ENCODE data around the gene OPRL1.
A peak's percentile ranks its signal among the peaks of the same experiment; 100 is the strongest.

The OPRL1 gene

DNA sequence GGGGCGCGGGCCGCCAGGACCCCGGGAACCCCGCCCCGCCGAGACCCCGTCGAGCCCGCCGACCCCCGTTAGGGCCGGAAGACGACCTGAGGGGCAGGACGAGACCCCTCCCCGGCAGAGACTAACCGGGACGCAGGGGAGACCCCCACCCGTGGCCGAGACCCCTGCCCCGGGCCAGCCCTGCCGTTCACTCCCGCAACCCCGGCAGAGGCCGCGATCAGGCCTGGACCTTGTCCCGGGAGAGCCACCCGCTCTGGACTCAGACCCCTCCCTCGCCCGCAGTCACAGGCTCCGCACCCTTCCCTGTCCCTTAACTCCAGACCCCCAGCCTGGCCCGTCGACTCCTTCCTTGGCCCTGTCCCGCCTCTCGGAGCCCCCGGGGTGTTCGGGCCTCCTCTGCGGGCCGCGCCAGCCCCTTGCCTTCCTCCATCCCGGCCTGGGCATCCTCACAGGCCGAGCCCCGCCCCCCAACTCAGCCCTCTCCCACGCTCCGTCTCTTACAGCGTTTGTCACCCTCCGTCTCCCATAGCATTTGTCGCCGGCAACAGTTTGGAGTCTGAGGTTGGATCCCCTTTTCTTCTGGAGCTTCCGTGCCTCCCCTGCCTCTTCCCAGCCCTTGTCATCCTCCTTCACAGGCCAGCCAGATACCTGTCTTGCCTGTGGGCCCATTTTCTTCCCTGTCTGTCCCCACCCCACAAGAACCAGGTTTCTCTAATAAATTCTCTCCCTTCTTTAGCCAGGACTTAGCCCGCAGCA lies 16.3 kb upstream of the OPRL1 start:
- Histone ChIP-seq H3K36me3 (ENCODE audit: control insufficient read depth, low read depth, low read length) (no peaks in the 10 kb centered on the region), H3K27me3 (ENCODE audit: control insufficient read depth, insufficient read depth, low read length) (no peaks in the 10 kb centered on the region), H3K4me1 (ENCODE audit: control insufficient read depth, low read depth, low read length) (no peaks in the 10 kb centered on the region), H3K9me3 (ENCODE audit: control insufficient read depth, low read depth, low read length) (no peaks in the 10 kb centered on the region), H3K9ac (ENCODE audit: low read length) (peak overlapping the region; percentile 56), H3K27ac (ENCODE audit: low read length) (no peak overlapping the region), H3K4me3 (ENCODE audit: low read length) (peak overlapping the region; percentile 73)

DNA sequence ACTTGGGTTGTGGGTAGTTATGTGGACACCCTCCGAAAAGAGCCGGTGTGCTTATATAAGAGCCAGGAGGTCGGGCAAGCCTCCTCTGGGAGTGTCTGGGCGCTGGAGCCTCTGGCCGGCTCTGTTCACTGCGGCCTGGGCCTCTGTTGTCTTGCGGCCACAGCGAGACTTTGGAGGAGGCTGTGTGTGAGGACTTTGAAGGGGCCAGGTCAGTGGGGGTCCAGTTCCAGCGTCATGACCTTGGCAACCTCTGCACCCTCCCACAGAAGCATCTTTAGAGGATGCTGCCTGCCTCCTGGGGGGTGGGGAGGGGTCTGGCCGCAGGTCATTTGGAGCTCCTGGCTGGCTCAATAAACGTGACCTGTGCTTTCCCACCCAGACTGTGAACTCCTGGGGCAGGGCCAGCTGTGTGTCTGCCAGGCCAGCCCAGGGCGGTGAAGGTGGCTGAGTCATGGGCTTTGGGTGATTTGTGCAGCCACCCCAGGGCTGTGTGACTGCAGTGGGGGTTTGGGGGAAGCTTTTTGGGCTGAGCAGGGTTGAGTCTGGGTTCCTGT lies 15.7 kb upstream of the OPRL1 start:
- no peaks in the 10 kb centered on the region for H3K36me3 ChIP-seq (ENCODE audit: control insufficient read depth, low read depth, low read length)
- H3K9ac ChIP-seq (ENCODE audit: low read length), result no peak overlapping the region
- peak overlapping the region; percentile 73 for H3K4me3 ChIP-seq (ENCODE audit: low read length)
- no peaks in the 10 kb centered on the region for H3K4me1 ChIP-seq (ENCODE audit: control insufficient read depth, low read depth, low read length)
- H3K9me3 ChIP-seq (ENCODE audit: control insufficient read depth, low read depth, low read length), result no peaks in the 10 kb centered on the region
- H3K27me3 ChIP-seq (ENCODE audit: control insufficient read depth, insufficient read depth, low read length), result no peaks in the 10 kb centered on the region
- no peak overlapping the region for H3K27ac ChIP-seq (ENCODE audit: low read length)

DNA sequence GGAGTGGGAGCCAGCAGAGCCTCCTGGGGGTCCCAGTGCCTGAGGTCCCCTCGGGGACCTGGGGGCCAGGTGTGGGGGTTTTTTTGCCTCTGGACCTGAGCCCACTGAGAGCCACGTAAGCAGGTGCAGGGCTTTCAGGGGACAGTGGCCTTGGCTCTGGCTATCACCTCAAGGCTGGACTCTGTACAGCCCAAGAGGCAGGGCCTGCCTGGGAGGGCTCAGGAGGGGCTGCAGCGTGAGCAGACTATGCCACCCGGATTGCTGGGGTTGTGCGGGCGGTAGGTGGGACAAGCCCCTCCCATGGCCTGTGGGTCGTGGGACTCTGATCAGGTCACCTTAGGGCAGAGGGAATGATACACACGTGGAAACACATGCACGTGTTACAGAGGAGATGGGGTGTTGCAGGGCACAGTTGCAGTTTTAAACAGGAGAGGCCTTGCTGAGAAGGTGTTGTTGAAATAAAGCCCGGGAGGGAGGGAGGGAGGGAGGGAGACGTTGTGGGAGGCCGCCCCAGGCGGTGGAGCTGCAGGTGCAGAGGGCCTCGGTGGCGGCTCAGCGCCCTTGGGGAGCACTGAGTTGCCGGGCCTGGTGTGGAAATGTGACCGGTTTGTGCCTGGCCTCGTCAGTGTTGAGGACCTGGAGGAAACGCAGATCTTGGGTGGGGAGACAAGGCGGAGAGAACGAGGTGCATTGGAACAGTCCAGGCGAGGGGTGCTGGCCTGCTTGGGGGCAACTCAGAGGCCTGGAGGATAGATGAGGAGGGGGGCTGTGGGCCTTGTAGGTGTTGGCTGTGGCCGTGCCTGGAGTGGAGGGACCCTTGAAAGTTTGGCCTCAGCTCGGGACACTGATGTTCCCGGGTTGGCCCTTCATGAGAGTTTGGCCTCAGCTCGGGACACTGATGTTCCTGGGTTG lies 14.6 kb upstream of the OPRL1 start:
- H3K27me3 ChIP-seq (ENCODE audit: control insufficient read depth, insufficient read depth, low read length), result no peaks in the 10 kb centered on the region
- no peak overlapping the region for H3K27ac ChIP-seq (ENCODE audit: low read length)
- H3K4me3 ChIP-seq (ENCODE audit: low read length), result no peak overlapping the region
- no peak overlapping the region for H3K9ac ChIP-seq (ENCODE audit: low read length)
- no peaks in the 10 kb centered on the region for H3K4me1 ChIP-seq (ENCODE audit: control insufficient read depth, low read depth, low read length)
- no peaks in the 10 kb centered on the region for H3K9me3 ChIP-seq (ENCODE audit: control insufficient read depth, low read depth, low read length)
- no peaks in the 10 kb centered on the region for H3K36me3 ChIP-seq (ENCODE audit: control insufficient read depth, low read depth, low read length)

DNA sequence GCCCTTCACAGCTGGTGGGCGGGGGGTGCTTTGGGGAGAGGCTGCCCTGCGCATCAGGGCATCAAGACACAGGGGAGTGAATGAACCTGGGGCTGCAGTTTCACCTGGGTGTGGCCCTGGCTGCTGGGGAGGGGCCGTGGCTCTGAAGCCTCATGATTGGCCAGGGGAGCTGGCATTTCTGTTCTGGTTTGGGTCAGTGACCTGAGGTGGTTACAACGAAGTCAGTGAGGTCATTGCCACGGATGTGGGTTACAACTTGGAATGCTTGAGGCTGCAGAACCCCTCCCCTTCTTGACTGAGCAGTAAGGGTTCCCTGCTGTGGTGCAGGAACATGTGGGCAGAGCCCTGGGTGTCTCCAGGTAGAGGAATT lies 13.9 kb upstream of the OPRL1 start:
- Histone ChIP-seq H3K4me3 (ENCODE audit: low read length) (no peak overlapping the region), H3K9ac (ENCODE audit: low read length) (no peak overlapping the region), H3K9me3 (ENCODE audit: control insufficient read depth, low read depth, low read length) (no peaks in the 10 kb centered on the region), H3K4me1 (ENCODE audit: control insufficient read depth, low read depth, low read length) (no peaks in the 10 kb centered on the region), H3K27ac (ENCODE audit: low read length) (no peak overlapping the region), H3K27me3 (ENCODE audit: control insufficient read depth, insufficient read depth, low read length) (no peaks in the 10 kb centered on the region), H3K36me3 (ENCODE audit: control insufficient read depth, low read depth, low read length) (no peaks in the 10 kb centered on the region)

DNA sequence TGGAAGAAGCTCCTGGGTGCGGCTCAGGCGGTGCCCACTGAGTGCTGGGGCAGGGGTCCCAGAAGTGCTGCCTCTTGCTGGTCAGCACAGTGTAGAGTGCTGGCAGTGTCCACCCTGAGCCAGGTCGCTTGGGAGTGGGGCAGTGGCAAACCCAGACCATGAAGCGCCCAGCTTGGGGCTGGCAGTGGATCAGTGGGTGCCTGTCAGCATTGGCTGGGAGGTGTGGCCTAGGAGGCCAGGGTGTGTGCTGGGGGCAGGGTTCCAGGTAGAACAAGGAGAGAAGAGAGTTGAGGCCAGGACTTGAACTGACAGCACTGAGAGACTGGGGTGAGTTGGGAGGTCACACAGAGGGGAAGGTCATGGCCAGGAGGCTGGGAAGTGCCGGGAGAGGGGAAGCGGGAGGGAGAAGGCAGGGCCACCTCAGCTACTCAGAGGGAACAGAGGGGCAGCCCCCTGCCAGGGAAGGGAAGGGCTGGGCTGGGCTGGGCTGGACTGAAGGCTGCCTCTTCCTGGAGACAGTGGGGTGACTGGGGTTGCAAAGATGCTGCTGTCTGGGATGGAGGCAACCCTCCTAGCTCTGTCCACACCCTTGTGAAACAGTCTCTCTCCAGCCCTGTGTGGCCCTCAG lies 12.8 kb upstream of the OPRL1 start:
- Histone ChIP-seq H3K27me3 (ENCODE audit: control insufficient read depth, insufficient read depth, low read length) (no peaks in the 10 kb centered on the region), H3K27ac (ENCODE audit: low read length) (no peak overlapping the region), H3K4me1 (ENCODE audit: control insufficient read depth, low read depth, low read length) (no peaks in the 10 kb centered on the region), H3K9ac (ENCODE audit: low read length) (no peak overlapping the region), H3K9me3 (ENCODE audit: control insufficient read depth, low read depth, low read length) (no peaks in the 10 kb centered on the region), H3K4me3 (ENCODE audit: low read length) (no peak overlapping the region), H3K36me3 (ENCODE audit: control insufficient read depth, low read depth, low read length) (no peaks in the 10 kb centered on the region)

DNA sequence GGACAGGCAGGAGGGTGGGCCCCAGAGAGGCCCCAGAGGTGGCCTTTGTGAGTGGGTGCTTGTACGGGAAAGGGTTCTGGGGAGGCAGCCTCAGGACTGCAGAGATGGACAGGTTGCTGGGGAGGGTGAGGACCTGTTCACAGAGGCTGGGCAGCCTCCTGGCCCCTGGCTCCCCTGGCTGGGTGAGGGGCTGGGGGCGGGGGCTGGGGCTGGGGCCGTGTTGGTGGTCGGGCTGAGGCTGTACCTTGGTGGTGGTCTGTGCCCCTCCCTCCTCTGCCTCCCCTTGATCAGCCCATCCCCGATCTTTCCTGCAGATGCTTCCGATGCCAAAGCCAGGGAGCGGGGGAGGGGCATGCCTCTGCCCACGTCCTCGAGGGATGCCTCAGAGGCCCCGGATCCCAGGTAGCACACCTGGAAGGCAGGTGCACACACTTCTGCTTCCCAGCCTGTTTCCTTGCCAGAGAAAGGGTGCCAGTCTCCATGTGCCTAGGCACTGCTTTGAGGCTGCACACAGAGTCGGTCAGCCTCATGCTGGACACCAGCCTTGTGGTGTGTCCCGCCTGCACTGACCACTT lies 12.1 kb upstream of the OPRL1 start:
- H3K4me1 ChIP-seq (ENCODE audit: control insufficient read depth, low read depth, low read length), result no peaks in the 10 kb centered on the region
- H3K9ac ChIP-seq (ENCODE audit: low read length), result no peak overlapping the region
- H3K27ac ChIP-seq (ENCODE audit: low read length), result no peak overlapping the region
- H3K9me3 ChIP-seq (ENCODE audit: control insufficient read depth, low read depth, low read length), result no peaks in the 10 kb centered on the region
- H3K4me3 ChIP-seq (ENCODE audit: low read length), result no peak overlapping the region
- no peaks in the 10 kb centered on the region for H3K36me3 ChIP-seq (ENCODE audit: control insufficient read depth, low read depth, low read length)
- H3K27me3 ChIP-seq (ENCODE audit: control insufficient read depth, insufficient read depth, low read length), result no peaks in the 10 kb centered on the region

DNA sequence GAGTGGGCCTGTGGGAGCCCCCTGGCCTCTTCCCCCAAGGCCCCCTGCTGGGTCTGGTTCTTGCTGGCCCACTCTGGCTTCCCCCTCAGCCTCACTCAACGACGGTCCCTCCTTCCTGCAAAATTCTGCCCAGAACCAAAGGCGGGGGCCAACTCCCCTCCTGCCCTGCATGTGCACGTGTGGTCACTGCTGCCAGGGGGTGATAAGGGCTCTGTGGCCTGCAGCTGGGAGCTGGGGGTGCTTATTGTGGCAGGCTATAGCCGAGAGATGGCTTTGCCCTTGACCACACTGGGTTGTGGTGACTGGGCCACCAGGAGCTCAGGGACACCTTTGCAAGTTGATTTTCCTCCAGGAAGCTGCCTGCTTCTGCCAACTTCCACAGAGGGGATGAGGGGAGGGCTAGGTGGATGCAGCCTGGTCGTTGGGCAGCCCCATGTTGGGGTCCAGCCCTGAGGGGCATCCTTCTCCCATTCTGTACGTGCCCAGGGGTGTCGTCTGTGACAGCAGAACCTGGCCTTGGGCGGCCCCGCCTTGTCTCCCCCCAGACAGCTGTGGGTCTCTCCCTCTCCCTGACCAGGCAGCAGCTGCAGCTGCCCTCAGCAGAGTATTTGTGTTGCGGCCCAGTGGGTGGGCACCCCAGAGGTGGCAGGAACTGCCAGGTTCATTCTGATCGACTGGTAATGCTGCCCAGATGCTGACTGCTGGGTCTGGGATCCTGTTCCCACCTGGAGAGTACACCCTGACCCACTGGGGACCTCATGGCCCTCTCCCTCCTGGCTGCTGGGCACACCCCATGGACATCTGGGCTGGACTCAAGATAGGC lies 11.3 kb upstream of the OPRL1 start:
- Histone ChIP-seq H3K9me3 (ENCODE audit: control insufficient read depth, low read depth, low read length) (no peaks in the 10 kb centered on the region), H3K4me1 (ENCODE audit: control insufficient read depth, low read depth, low read length) (no peaks in the 10 kb centered on the region), H3K27me3 (ENCODE audit: control insufficient read depth, insufficient read depth, low read length) (no peaks in the 10 kb centered on the region), H3K9ac (ENCODE audit: low read length) (no peak overlapping the region), H3K27ac (ENCODE audit: low read length) (no peak overlapping the region), H3K36me3 (ENCODE audit: control insufficient read depth, low read depth, low read length) (no peaks in the 10 kb centered on the region), H3K4me3 (ENCODE audit: low read length) (no peak overlapping the region)

DNA sequence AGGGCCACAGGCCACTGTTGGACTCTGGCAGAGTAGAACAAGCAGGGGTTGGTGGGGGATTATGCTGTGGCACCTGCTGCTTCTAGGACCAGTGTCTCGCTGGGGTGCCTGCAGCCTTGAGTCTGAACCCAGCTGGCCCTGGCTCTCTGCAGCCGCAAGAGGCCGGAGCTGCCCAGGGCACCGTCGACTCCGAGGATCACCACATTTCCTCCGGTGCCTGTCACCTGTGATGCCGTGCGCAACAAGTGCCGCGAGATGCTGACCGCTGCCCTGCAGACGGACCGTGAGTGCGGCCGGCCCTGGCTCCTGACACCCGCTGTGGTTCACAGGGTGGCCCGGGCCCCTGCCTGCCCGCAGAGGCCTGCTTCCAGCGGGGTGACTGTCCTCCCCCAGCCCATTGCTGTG lies 10.7 kb upstream of the OPRL1 start:
- H3K9me3 ChIP-seq (ENCODE audit: control insufficient read depth, low read depth, low read length), result no peaks in the 10 kb centered on the region
- no peaks in the 10 kb centered on the region for H3K36me3 ChIP-seq (ENCODE audit: control insufficient read depth, low read depth, low read length)
- H3K27me3 ChIP-seq (ENCODE audit: control insufficient read depth, insufficient read depth, low read length), result no peaks in the 10 kb centered on the region
- no peak overlapping the region for H3K4me3 ChIP-seq (ENCODE audit: low read length)
- H3K9ac ChIP-seq (ENCODE audit: low read length), result no peak overlapping the region
- no peaks in the 10 kb centered on the region for H3K4me1 ChIP-seq (ENCODE audit: control insufficient read depth, low read depth, low read length)
- H3K27ac ChIP-seq (ENCODE audit: low read length), result no peak overlapping the region

DNA sequence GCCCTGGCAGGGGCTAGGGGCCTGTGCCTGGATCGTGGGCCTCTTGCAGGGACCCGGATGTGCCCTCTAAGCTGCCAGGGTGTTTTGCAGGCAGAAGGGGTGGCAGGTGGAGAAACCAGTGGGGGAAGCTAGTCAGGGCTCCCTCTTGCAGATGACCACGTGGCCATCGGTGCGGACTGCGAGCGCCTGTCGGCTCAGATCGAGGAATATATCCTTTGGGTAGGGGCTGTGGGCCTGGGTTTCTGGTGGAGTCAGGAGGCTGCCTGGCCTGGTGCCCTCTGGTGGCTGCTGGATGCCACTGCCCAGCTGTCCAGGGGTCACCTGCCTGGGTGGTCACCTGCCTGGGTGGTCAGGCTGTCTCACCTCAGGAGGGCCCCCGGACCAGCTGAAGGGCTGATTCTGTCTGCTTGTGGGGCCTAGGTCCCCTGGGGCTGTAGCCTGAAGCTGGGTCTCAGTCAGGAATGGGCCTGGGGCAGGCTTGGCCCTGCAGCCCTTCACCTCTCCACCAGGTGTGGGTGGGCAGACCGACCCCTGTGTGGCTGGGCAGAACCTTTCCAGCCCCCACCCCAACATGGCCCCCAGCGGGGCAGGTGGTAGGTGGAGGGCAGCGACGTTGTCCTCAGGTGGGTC lies 10.2 kb upstream of the OPRL1 start:
- Histone ChIP-seq H3K4me3 (ENCODE audit: low read length) (no peak overlapping the region), H3K9ac (ENCODE audit: low read length) (no peak overlapping the region), H3K4me1 (ENCODE audit: control insufficient read depth, low read depth, low read length) (no peaks in the 10 kb centered on the region), H3K36me3 (ENCODE audit: control insufficient read depth, low read depth, low read length) (no peaks in the 10 kb centered on the region), H3K9me3 (ENCODE audit: control insufficient read depth, low read depth, low read length) (no peaks in the 10 kb centered on the region), H3K27ac (ENCODE audit: low read length) (no peak overlapping the region), H3K27me3 (ENCODE audit: control insufficient read depth, insufficient read depth, low read length) (no peaks in the 10 kb centered on the region)

DNA sequence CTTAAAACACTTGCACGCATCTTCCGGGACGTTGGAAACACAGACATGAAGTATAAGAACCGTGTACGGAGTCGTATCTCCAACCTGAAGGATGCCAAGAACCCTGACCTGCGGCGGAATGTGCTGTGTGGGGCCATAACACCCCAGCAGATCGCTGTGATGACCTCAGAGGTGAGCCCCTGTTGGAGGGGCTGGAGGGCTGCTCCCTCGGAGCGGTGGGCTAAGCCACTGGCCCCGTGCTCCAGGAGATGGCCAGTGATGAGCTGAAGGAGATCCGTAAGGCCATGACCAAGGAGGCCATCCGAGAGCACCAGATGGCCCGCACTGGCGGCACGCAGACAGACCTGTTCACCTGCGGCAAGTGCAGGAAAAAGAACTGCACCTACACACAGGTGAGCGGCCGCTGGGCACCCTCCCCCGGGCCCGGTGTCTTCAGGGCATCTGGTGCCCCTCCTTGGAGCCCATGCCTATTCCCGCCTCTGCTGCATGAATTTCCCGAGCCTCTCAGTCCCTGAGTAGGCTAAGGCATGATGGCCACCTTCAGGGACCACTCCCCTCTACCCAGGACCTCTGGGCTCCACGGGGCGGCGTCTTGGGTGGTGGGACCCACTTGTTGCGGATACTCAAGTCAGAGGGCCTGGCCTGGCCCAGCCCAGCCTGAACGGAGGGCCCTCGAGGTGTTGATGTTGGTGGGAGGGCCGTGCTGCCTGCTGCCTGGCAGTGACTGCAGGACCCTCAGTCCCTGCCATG lies 9.5 kb upstream of the OPRL1 start:
- Histone ChIP-seq H3K4me1 (ENCODE audit: control insufficient read depth, low read depth, low read length) (no peaks in the 10 kb centered on the region), H3K27ac (ENCODE audit: low read length) (no peak overlapping the region), H3K9ac (ENCODE audit: low read length) (no peak overlapping the region), H3K27me3 (ENCODE audit: control insufficient read depth, insufficient read depth, low read length) (no peaks in the 10 kb centered on the region), H3K4me3 (ENCODE audit: low read length) (no peak overlapping the region), H3K36me3 (ENCODE audit: control insufficient read depth, low read depth, low read length) (no peaks in the 10 kb centered on the region), H3K9me3 (ENCODE audit: control insufficient read depth, low read depth, low read length) (no peaks in the 10 kb centered on the region)
